MCF 10A (cell line): ENCODE measurements around the gene EIF4G2. TPM values are rescaled to one million over a fixed set of nuclear protein-coding genes. Genes with fewer than 3 reads are reported as not detected.

Experiments
- BruUV-seq: library from RNA; stranded (reverse); fragments of 400-500 nt; replicated peaks from 2 replicates; lab custom pipeline; 2021; lab: Mats Ljungman, UMichigan
- CTCF ChIA-PET: fragments of 300-600 bp; sonication (Branson Sonifier 250); formaldehyde crosslinking; extraction: SDS; loops from one replicate; lab custom pipeline; 2021; ENCODE audit warnings: antibody characterized with exemption, inconsistent platforms; lab: Yijun Ruan, JAX
- POLR2A ChIA-PET: fragments of 300-600, 350-650 bp; sonication (Branson Sonifier 250); formaldehyde crosslinking; extraction: SDS; loops from one replicate; lab custom pipeline; 2020; ENCODE audit warnings: antibody characterized with exemption, inconsistent platforms; lab: Yijun Ruan, JAX
- DNase-seq: peaks from one replicate; pipeline ENCODE4 v3.0.0-alpha.2; 2018; ENCODE audit not compliant: unreplicated experiment
- H3K27ac Mint-ChIP-seq: one replicate; pipeline ENCODE4 v1.8.0; 2022; ENCODE audit warnings: mild to moderate bottlenecking, low read depth, mixed read lengths; ENCODE audit not compliant: unreplicated experiment
- H3K27me3 Mint-ChIP-seq: one replicate; pipeline ENCODE4 v1.8.0; 2022; ENCODE audit warnings: mixed read lengths; ENCODE audit not compliant: insufficient read depth, unreplicated experiment
- H3K36me3 Mint-ChIP-seq: one replicate; pipeline ENCODE4 v1.8.0; 2022; ENCODE audit warnings: mild to moderate bottlenecking, moderate library complexity, mixed read lengths; ENCODE audit not compliant: insufficient read depth, unreplicated experiment
- H3K4me1 Mint-ChIP-seq: one replicate; pipeline ENCODE4 v1.8.0; 2022; ENCODE audit warnings: mixed read lengths; ENCODE audit not compliant: insufficient read depth, unreplicated experiment
- H3K4me3 Mint-ChIP-seq: one replicate; pipeline ENCODE4 v1.8.0; 2022; ENCODE audit warnings: mild to moderate bottlenecking, moderate library complexity, mixed read lengths; ENCODE audit not compliant: unreplicated experiment
- H3K9me3 Mint-ChIP-seq: one replicate; pipeline ENCODE4 v1.8.0; 2022; ENCODE audit warnings: mixed read lengths; ENCODE audit not compliant: unreplicated experiment
- intact Hi-C: fragments of 100-400 bp; cut with micrococcal nuclease; formaldehyde crosslinking; loops from 2 replicates; pipeline ENCODE4 v1.14.1; 2022
- total RNA-seq: library from RNA; stranded (reverse); gene quantifications from 2 replicates; pipeline ENCODE4 v1.2.3, GENCODE V29; 2022
- TF ChIP-seq, protein P1 (sequence below): fragments of 200-600 bp; IDR thresholded peaks from one replicate; pipeline ENCODE4 v1.8.0; 2022; ENCODE audit warnings: antibody characterized with exemption, mild to moderate bottlenecking; ENCODE audit not compliant: unreplicated experiment

The EIF4G2 gene
- total RNA-seq, 1 experiment from 2014 or later = 817 TPM

- intact Hi-C loops = no loop called here
- TF ChIP-seq, protein P1, sequence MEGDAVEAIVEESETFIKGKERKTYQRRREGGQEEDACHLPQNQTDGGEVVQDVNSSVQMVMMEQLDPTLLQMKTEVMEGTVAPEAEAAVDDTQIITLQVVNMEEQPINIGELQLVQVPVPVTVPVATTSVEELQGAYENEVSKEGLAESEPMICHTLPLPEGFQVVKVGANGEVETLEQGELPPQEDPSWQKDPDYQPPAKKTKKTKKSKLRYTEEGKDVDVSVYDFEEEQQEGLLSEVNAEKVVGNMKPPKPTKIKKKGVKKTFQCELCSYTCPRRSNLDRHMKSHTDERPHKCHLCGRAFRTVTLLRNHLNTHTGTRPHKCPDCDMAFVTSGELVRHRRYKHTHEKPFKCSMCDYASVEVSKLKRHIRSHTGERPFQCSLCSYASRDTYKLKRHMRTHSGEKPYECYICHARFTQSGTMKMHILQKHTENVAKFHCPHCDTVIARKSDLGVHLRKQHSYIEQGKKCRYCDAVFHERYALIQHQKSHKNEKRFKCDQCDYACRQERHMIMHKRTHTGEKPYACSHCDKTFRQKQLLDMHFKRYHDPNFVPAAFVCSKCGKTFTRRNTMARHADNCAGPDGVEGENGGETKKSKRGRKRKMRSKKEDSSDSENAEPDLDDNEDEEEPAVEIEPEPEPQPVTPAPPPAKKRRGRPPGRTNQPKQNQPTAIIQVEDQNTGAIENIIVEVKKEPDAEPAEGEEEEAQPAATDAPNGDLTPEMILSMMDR = no peak
- DNase-seq = no peak
- no TSS peak for BruUV-seq
- H3K36me3 Mint-ChIP-seq = no peaks in the 10 kb centered on the region
- ChIA-PET POLR2A (interaction anchor here (1.0 to 1.4 kb wide), 2 partner anchors 45 to 46 kb away, joined by 5 to 6 read pairs; partner anchors contain the start of gene EIF4G2), CTCF (interaction anchor here (0.6 to 2.5 kb wide), 5 partner anchors 30 to 733 kb away, joined by 3 to 5 read pairs (median 3); no protein-coding TSS in a partner anchor)
- no peak overlapping the region for H3K27ac Mint-ChIP-seq
- no peak overlapping the region for H3K4me3 Mint-ChIP-seq
- no peaks in the 10 kb centered on the region for H3K27me3 Mint-ChIP-seq
- no peaks in the 10 kb centered on the region for H3K4me1 Mint-ChIP-seq
- H3K9me3 Mint-ChIP-seq = no peaks in the 10 kb centered on the region
Observed at GRCh38 chr11:10762913-10763421, 45.8 kb downstream of the EIF4G2 start.

- Mint-ChIP-seq H3K27me3 (no peaks in the 10 kb centered on the region), H3K27ac (no peak overlapping the region), H3K4me1 (no peaks in the 10 kb centered on the region), H3K4me3 (no peak overlapping the region), H3K9me3 (no peaks in the 10 kb centered on the region), H3K36me3 (peaks cover 2% of the 10 kb centered on the region)
- POLR2A ChIA-PET = interaction anchor here (1.1 to 1.2 kb wide), 2 partner anchors 8 to 11 kb away, joined by 3 read pairs; partner anchors contain the start of gene CTR9
- intact Hi-C loops = no loop called here
- DNase-seq = no peak
- CTCF ChIA-PET = interaction anchor here (1.0 to 7.7 kb wide), 3 partner anchors 8 to 265 kb away, joined by 3 to 66 read pairs (median 5); no protein-coding TSS in a partner anchor
- BruUV-seq = no TSS peak
- TF ChIP-seq, protein P1 = no peak
Observed at GRCh38 chr11:10762185-10762584, 46.5 kb downstream of the EIF4G2 start.

- CTCF ChIA-PET = interaction anchor here (0.7 to 7.7 kb wide), 3 partner anchors 9 to 165 kb away, joined by 4 to 66 read pairs (median 5); no protein-coding TSS in a partner anchor
- H3K4me3 Mint-ChIP-seq = no peak overlapping the region
- intact Hi-C loops = no loop called here
- no peaks in the 10 kb centered on the region for H3K4me1 Mint-ChIP-seq
- H3K36me3 Mint-ChIP-seq = peaks cover 10% of the 10 kb centered on the region
- no peaks in the 10 kb centered on the region for H3K9me3 Mint-ChIP-seq
- TF ChIP-seq, protein P1 = no peak
- POLR2A ChIA-PET = interaction anchor here (1.1 to 1.2 kb wide), 2 partner anchors 9 to 10 kb away, joined by 3 read pairs; partner anchors contain the start of gene CTR9
- H3K27me3 Mint-ChIP-seq = no peaks in the 10 kb centered on the region
- no TSS peak for BruUV-seq
- H3K27ac Mint-ChIP-seq = no peak overlapping the region
- no peak for DNase-seq
Observed at GRCh38 chr11:10761085-10761698, 47.5 kb downstream of the EIF4G2 start.

GRCh38 chr11:10758957-10759356 is 49.8 kb downstream of the EIF4G2 start:
- TF ChIP-seq, protein P1 = peak; percentile 13
- no TSS peak for BruUV-seq
- ChIA-PET POLR2A (interaction anchor here (0.6 kb wide), 1 partner anchor 36 kb away, joined by 3 read pairs; no protein-coding TSS in a partner anchor), CTCF (interaction anchor here (0.7 to 7.7 kb wide), 3 partner anchors 11 to 1521 kb away, joined by 3 to 66 read pairs (median 4); no protein-coding TSS in a partner anchor)
- Mint-ChIP-seq H3K9me3 (no peaks in the 10 kb centered on the region), H3K27ac (no peak overlapping the region), H3K4me1 (no peaks in the 10 kb centered on the region), H3K27me3 (no peaks in the 10 kb centered on the region), H3K4me3 (no peak overlapping the region), H3K36me3 (peaks cover 26% of the 10 kb centered on the region)
- DNase-seq = no peak
- intact Hi-C loops = no loop called here
